HG03521 (cell line): ENCODE data around the gene PPEF2.
"Not testable (repeated sequence)": the region's sequence is repeated elsewhere in the genome, so short reads cannot be mapped to it uniquely, and the experiment has no call there.

Experiments
- ATAC-seq: cut with Tn5 transposase; IDR thresholded peaks from one replicate; pipeline ENCODE4 v1.9.1; 2021; ENCODE audit warnings: mild to moderate bottlenecking, moderate library complexity; ENCODE audit not compliant: unreplicated experiment

The PPEF2 gene

GRCh38 chr4:75902352-75902751 lies at the start of gene PPEF2:
TSS of gene PPEF2 (minus strand) at chr4:75902452. CDS start at chr4:75896325, 6,127 bp downstream.
- no peak for ATAC-seq

- no peak for ATAC-seq
These were observed 48.1 kb upstream of the PPEF2 start for GRCh38 chr4:75950213-75950815.

- no peak for ATAC-seq
These were observed 46.7 kb upstream of the PPEF2 start for GRCh38 chr4:75948822-75949444.

GRCh38 chr4:75940692-75941253 lies 38.5 kb upstream of the PPEF2 start, which contains the start of gene NAAA:
TSS of gene NAAA (minus strand) at chr4:75941013. CDS start at chr4:75940949, 64 bp downstream.
- peak; percentile 78 for ATAC-seq

- ATAC-seq, result peak; percentile 47
These were observed 37.8 kb upstream of the PPEF2 start for GRCh38 chr4:75939890-75940691.

GRCh38 chr4:75935628-75936027 lies 33.4 kb upstream of the PPEF2 start:
- no peak for ATAC-seq

GRCh38 chr4:75930152-75930551 lies 27.9 kb upstream of the PPEF2 start:
- no peak for ATAC-seq

- not testable (repeated sequence) for ATAC-seq
These were observed 22.7 kb upstream of the PPEF2 start for GRCh38 chr4:75924916-75925315.

- no peak for ATAC-seq
These were observed 22.1 kb upstream of the PPEF2 start for GRCh38 chr4:75924309-75924827.

GRCh38 chr4:75922588-75922987 lies 20.3 kb upstream of the PPEF2 start:
- no peak for ATAC-seq

- no peak for ATAC-seq
These were observed 19.7 kb upstream of the PPEF2 start for GRCh38 chr4:75921910-75922309.

GRCh38 chr4:75920327-75920726 lies 18.1 kb upstream of the PPEF2 start:
- ATAC-seq, result no peak

GRCh38 chr4:75919920-75920319 lies 17.7 kb upstream of the PPEF2 start:
- ATAC-seq, result no peak

GRCh38 chr4:75916091-75916661 lies 13.9 kb upstream of the PPEF2 start:
- peak; percentile 77 for ATAC-seq

GRCh38 chr4:75912968-75913367 lies 10.7 kb upstream of the PPEF2 start:
- ATAC-seq, result no peak

- not testable (repeated sequence) for ATAC-seq
These were observed 8.6 kb upstream of the PPEF2 start for GRCh38 chr4:75910831-75911230.

- no peak for ATAC-seq
These were observed 7.2 kb upstream of the PPEF2 start for GRCh38 chr4:75909405-75909804.

GRCh38 chr4:75908555-75908954 lies 6.3 kb upstream of the PPEF2 start:
- no peak for ATAC-seq

GRCh38 chr4:75907966-75908365 lies 5.7 kb upstream of the PPEF2 start:
- no peak for ATAC-seq

GRCh38 chr4:75904076-75904475 lies 1.8 kb upstream of the PPEF2 start:
- ATAC-seq, result no peak

- ATAC-seq, result no peak
These were observed 3.7 kb downstream of the PPEF2 start for GRCh38 chr4:75898536-75898935.
